Daoy (cell line): ENCODE results near the gene HNRNPA3. TPM values are rescaled to one million over a fixed set of nuclear protein-coding genes. Genes with fewer than 3 reads are reported as not detected.

ENCODE experiments used
- DNase-seq: peaks from one replicate; pipeline ENCODE4 v3.0.0-alpha.2; 2015; ENCODE audit warnings: low read depth
- total RNA-seq: library from RNA; depleted of rRNA; stranded (reverse); fragments of >200 nt; shearing (Covaris generic); gene quantifications from 2 replicates; pipeline ENCODE4 v1.2.3, GENCODE V29; 2014; rRNA removed

HNRNPA3 gene
- total RNA-seq, 1 experiment from 2014 or later, result 52.1 TPM

- DNase-seq, result no peak
These were observed 59.5 kb downstream of the HNRNPA3 start for GRCh38 chr2:177271981-177272666.

GRCh38 chr2:177272765-177273164 lies 60.2 kb downstream of the HNRNPA3 start:
- DNase-seq, result no peak

GRCh38 chr2:177273408-177273807 lies 60.8 kb downstream of the HNRNPA3 start:
- DNase-seq, result no peak

Other genes starting within 250 kb of the HNRNPA3 start
- 58.4 and 60.0 TPM in 2 replicates for gene NFE2L2, start 51.9 kb downstream of the HNRNPA3 start, total RNA-seq
- gene AGPS, start 180.0 kb downstream of the HNRNPA3 start, total RNA-seq, result 117 and 142 TPM in 2 replicates